GM21723 (cell line): ENCODE measurements around the gene IRF2BP1.

Source experiments
- ATAC-seq: cut with Tn5 transposase; IDR thresholded peaks from one replicate; pipeline ENCODE4 v1.9.1; 2021; ENCODE audit warnings: mild to moderate bottlenecking, moderate library complexity; ENCODE audit not compliant: unreplicated experiment

The IRF2BP1 gene

DNA sequence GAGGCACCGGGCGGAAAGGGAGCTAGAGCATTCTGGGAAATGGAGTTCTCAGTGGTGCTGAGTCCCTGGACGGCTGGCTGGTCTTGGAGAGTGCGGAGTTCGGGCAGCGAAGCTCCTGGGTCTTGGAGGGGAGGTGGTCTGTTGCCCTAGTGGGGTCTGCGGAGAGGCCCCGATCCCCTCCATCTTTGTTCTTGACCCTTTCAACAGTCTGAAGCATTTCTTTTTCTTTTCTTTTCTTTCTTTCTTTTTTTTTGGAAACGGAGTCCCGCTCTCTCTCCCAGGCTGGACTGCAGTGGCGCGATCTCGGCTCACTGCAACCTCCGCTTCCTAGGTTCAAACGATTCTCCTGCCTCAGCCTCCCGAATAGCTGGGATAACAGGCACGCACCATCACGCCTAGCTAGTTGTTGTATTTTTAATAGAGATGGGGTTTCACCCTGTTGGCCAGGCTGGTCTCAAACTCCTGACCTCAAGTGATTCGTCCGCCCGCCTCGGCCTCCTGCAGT lies 22.6 kb downstream of the IRF2BP1 start:
- ATAC-seq: no peak

DNA sequence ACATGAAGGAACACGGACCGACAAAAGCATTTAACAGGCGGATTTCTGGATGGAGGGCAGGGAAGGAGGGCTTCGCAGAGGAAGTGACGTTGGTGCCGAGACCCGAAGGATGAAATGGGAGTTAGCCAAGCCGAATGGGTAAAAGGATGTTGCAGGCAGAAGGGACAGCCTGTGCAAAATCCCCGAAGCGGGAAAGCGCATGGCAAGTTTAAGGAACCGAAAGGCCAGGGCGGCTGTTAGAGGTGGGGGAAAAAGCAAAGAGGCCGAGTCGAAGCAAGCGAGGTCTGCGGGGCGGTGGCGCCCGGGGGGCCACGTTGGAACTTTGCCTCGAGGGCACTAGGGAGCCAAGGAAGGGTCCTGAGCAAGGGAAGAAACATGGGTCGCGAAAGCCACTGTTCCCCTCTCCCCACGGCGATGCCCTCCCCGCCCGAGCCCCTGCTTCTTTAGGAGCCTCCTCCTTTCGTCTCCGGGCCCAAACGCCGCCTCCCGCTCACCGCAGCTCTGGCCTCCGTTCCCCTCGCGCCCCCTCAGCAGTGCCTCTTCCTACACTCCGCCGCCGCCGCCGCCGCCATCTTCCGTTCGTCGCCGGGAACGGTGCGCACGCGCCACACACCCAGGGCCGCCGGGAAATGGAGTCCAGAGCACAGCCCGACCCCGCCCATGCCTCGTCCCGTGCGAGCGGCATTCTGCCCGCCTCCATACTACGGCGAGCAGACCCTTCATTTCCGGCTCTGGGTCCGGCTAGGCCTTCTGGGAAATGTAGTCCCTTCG lies 23.2 kb downstream of the IRF2BP1 start, which contains the start of gene SYMPK:
SYMPK (minus strand) TSS at position 584 of the 771 bp plus-strand sequence. CDS start 8,652 bp downstream, outside the sequence.
- ATAC-seq: peak; percentile 87

- no peak for ATAC-seq
These were observed 23.7 kb downstream of the IRF2BP1 start for GRCh38 chr19:45862271-45862563.

- ATAC-seq: no peak
These were observed 25.3 kb downstream of the IRF2BP1 start for GRCh38 chr19:45860359-45861259.

DNA sequence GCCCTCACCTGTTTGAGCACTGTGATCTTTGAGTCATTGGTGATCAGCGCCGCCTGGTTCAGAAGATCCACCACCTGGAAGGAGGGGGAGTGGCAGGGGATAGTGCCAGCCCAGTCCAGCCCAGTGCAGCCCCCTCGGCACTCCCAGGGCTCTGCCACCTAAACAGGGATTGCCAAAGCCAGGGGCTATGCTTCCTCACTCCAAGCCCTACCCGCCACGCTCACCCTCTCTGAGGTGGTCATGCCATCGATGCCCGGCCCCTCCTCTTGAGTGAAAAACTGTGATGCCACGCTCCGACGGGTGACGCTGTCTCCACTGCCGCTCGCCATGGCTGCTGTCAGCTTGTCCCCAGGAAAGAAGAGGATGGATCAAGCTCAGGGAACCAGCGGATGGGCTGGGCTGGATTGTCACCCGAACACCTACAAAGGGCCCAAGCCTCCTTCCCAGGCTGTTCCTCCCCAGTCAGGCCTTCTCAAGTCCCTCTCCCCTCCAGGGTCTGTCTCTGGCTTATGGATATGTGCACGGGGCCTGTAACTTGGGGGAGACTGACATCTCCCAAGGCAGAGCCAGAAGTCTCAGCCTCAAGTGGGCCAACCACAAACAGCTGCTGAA lies 31.7 kb downstream of the IRF2BP1 start:
- no peak for ATAC-seq

- no peak for ATAC-seq
These were observed 33.0 kb downstream of the IRF2BP1 start for GRCh38 chr19:45852983-45853382.

DNA sequence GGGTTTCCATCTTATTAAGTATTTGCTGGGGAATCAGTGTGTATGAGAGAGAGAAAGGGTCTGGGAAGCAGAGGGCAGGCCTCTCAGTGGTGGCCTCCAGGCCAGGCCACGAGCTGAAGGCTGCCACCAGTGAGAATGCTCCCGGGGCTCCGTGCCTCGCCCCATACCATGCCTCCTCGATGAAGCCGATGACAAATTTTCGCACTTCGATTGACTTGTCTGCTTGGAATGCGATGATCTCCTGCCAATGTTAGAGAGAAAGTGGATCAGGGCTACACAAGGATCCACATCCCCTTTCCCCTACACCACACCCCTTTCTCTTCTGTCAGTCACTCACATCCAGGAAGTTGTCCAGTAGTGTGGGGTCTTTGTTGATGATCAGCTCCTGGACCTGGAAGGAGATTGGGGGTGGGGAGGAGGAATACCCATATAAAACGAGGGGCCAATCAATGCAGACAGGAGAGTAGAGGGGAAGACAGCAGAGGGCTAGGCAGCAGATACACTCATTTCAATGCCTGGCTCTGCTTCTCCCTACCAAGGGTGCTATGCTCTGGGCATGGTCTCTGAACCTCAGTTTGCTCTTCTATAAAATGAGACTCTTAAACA lies 33.7 kb downstream of the IRF2BP1 start:
- no peak for ATAC-seq

DNA sequence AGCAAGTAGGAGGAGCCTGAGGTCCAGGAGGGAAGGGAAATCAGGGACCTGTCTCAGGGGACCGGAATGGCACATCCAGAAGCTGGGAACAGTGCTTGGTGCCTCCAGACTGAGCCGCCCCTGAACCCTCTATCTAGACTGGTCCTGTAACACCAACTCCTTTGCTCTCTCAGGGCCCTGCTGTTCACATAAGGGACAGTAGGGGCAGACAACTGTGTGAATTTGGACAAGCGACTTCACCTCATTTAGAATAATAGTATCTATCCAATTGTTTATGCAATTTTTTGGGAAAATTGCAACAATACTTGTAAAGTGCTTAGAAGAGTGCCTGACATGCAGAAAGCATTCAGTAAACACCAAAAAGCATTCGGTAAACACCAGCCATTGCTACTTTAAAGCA lies 37.0 kb downstream of the IRF2BP1 start:
- ATAC-seq: no peak

DNA sequence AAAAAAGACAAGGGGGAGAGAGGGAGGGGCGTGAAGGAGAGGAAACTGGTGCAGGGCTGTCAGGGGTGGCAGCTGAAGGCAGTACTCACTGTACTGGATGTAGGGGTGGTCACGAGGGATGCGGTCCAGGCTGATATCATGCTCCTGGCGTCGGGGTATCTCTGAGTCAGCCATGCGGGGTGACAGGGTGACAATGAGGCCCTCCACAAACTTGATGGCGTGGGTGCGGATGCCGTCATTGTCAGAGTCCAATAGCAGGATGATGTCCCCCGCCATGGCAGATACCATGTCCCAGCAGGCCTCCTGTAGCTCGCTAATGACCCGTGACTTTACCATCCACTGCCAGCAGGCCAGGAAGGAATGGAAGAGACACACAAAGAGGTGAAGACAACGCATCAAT lies 38.3 kb downstream of the IRF2BP1 start:
- no peak for ATAC-seq

DNA sequence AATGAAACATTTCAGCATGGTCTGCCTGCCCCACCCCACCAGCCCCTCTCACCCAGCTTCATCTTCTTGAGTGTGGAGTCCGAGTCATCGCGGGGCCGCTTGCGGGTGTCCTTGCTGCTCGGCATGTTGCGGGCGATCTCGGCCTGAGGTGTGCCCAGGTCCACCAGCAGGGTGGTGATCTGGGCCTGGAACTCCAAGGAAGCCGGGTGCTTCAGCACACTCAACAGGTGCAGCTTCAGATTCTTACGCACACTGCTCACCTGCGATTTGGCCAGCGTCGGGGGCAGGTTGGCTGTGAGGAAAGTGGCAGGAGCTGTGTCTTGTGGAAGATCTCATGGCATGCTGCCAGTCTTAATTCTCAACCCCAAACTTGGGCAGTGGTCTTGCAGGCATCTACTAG lies 43.7 kb downstream of the IRF2BP1 start:
- ATAC-seq: no peak

DNA sequence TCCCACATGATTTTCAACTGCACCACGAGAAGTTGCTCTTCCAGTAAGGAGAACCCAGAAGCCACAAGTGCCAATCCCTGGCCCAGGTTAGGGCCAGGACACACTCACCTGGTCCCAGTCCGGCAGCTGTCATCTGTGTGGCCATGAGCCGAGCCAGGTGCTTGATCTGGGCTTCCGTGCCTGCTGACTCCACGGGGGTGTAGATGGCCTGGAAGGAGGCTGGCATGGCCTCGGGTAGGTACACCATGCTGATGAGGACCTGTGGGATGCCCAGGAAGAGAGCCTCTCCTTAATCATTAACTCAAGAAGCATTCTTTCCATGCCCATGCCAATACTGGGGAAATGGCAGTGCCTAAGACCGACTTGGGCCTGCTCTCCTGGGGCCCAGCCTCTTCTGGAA lies 51.0 kb downstream of the IRF2BP1 start:
- no peak for ATAC-seq
